Stimulated activated CD4-positive, alpha-beta T cell treated with anti-CD3 and anti-CD28 coated beads, Interleukin-12 subunit alpha, Interleukin-12 subunit beta, amount 100 ng/mL, for 48 hours (primary cell): Measurements from ENCODE around the gene LBR.
A peak's percentile ranks its signal among the peaks of the same experiment; 100 is the strongest.
"Not testable (repeated sequence)": the region's sequence is repeated elsewhere in the genome, so short reads cannot be mapped to it uniquely, and the experiment has no call there.

Source experiments
- DNase-seq, 3 donors: peaks; one replicate each; pipeline ENCODE4 v3.0.0-alpha.2; 2020; ENCODE audit warnings: low read depth in 2 of 3, low spot score in 1 of 3

LBR gene

GRCh38 chr1:225427235-225428067 lies at the start of gene LBR:
LBR (minus strand) TSS chr1:225428038; CDS start chr1:225424075, 3,963 bp downstream.
- DNase-seq: no peak

- DNase-seq: no peak
These were observed 49.6 kb upstream of the LBR start for GRCh38 chr1:225477296-225477911.

- no peak for DNase-seq
These were observed 48.7 kb upstream of the LBR start for GRCh38 chr1:225476538-225476988.

DNA sequence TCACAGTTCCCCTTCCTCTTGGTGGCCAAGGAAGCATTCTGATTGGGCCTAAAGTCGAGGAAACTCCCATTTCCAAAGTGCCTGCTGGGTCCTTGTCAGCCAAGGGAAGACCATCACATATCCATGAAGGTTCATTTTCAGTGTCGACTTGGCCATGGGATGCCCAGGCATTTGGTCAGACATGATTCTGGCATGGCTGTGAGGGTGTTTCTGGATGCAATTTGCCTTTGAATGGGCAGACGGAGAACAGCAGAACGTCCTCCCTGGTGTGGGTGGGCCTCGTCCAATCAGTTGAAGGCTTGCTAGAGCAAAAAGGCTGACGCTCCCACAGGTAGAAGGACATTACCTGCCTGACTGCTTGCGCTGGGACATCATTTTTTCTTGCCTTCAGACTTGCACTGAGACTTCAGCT lies 48.3 kb upstream of the LBR start:
- no peak for DNase-seq

- peak; percentile 46 to 53 (median 49) for DNase-seq
These were observed 47.4 kb upstream of the LBR start for GRCh38 chr1:225474986-225475820.

GRCh38 chr1:225474439-225474985 lies 46.7 kb upstream of the LBR start:
- no peak for DNase-seq

GRCh38 chr1:225473676-225474438 lies 46.0 kb upstream of the LBR start:
- DNase-seq: not testable (repeated sequence)

DNA sequence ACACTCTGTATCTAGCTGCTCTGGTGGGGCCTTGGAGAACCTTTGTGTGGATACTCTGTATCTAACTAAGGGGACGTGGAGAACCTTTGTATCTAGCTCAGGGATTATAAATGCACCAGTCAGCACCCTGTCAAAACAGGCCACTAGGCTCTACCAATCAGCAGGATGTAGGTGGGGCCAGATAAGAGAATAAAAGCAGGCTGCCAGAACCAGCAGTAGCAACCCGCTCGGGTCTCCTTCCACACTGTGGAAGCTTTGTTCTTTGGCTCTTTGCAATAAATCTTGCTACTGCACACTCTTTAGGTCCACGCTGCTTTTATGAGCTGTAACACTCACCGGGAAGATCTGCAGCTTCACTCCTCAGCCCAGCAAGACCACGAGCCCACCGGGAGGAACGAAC lies 45.4 kb upstream of the LBR start:
- DNase-seq: not testable (repeated sequence)

DNA sequence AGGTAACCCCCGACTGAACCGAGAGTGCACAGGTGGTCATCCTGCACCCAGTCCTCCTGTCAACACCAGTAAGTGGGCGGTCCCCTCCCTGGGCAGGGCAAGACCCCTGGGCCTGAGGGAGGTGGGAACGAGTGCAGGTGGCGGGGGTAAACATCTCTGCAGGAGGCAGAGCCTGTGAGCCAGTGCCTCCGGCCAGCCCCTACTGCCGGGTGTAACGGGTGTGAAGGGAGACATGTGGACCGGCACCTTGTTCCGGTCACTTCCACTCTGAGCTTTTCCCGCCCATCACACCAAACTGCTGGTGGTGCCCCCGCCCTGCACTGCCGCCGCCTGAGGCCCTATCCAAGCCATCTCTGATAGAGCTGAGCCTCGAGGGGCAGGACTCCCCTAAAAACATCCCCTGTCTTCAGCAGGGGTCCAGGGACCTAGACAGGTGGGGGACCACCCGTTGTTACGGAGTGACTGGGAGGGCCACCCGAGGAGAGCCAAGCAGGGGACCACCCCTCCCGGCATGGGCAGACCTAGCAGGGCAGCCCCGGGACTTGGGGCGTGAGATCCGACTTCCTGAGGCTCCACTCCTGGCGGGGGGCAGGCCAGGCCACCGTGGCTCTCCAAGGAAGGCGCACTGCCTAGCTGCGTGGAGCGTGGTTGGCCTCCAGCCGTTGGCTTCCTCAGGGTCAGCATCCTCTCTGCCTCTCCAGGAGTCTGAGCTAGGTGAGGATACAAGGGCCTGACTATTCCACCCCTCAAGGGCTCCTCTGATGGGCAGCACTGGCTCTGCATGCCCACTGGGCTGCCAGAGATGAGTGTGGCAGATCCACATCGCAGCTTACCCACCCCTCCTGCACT lies 43.8 kb upstream of the LBR start:
- DNase-seq: no peak

DNA sequence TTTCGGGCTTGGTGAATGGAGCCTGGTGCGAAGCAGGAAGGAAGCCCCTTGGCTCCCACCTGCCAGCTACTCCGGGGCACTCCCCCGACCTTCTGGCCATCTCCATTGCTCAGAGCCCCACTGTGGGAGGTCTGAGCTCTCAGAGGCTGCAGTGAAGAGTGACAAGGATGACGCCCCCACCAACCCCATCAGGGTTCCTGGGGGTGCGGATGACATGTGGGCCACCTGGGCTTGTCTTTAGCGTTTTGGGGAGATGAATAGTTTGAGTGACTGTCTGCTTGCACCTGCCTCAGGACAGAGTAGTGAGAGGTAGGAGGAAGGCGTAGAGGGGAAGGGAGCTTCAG lies 43.2 kb upstream of the LBR start:
- no peak for DNase-seq

DNA sequence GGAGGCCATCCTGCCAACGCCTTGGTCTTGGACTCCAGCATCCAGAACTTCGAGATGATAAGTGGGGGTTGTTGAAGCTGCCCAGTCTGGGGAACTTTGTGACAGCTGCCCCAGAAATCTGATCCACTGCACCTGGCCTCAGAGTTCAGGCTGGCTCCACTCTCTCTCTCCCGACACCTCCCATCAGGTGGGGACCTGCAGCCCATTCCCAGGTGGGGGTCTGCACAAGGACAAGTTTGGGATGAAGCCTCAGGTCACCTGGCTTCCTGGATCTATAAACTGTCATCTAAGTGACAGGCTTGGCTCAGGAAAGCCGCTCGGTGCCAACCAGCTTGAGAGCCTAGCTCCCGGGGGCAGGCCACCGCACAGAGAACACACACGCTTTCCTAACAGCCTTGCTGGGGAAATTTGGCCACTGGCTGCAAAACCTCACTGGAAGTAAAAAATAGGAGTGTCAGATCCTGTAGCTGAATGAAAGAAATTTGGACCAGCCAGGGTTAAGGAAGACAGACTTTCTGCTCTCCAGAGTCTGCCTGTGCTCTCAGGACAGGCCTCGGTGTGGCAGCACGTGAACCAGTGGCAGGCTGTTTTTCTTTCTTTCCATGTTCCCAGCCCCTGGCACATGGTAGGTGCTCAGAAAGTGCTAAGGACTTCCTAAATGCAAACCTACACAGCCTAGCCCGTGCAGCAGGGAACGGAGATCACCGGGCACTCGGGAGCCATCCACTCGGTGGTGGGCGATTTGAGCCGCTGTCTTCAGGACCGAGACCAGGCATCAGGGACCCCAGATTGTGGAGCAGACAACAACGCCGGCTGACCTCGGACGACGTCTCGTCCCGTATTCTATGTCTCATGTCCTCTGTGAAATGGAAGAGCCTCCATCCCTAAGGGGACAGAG lies 42.6 kb upstream of the LBR start:
- DNase-seq: no peak

GRCh38 chr1:225469051-225469450 lies 41.2 kb upstream of the LBR start:
- DNase-seq: no peak

GRCh38 chr1:225468270-225469020 lies 40.6 kb upstream of the LBR start:
- no peak for DNase-seq

GRCh38 chr1:225467193-225468020 lies 39.6 kb upstream of the LBR start:
- DNase-seq: peak; percentile 68 to 75 (median 69)

DNA sequence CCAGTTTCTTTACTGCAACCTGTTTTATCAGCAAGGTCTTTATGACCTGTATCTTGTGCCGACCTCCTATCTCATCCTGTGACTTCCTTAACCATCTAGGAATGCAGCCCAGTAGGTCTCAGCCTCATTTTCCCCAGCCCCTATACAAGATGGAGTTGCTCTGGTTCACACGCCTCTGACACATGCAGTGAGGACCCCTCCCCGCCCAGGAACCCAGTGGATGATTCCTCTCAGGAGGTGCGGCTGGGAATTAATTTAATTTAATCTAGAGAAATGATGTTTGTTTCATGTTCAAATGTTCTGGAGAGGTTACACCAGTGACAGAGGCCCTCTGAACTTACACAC lies 39.0 kb upstream of the LBR start:
- DNase-seq: no peak

DNA sequence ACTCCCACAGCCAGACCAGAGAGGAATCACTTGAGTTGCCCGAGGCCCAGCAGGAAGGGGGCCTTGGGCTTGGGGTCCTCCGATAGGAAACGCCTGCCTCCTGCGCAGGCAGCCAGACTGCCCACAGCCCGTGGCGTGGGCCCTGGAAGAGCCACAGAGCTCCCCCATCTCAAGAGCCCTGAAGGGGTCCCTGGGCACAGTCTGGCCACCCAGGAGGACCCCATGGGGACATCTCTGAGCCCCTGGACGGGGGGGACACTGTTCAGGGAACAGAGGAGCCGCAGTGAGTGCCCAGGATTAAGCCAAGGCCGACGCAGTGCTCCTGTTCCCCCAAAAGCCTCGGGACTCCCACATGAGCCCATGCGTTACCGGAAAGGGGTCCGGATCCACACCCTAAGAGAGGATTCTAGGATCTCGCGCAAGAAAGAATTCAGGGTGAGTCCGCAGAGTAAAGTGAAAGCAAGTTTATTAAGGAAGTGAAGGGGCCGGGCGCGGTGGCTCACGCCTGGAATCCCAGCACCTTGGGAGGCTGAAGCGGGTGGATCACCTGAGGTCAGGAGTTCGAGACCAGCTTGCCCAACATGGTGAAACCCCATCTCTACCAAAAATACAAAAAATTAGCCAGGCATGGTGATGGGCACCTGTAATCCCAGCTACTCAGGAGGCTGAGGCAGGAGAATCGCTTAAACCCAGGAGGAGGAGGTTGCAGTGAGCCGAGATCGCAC lies 38.1 kb upstream of the LBR start:
- no peak for DNase-seq
